ENCODE results near the gene ADAMTS12.

GRCh38 chr5:33894566-33894965 lies 2.8 kb upstream of the ADAMTS12 start:
- TF ChIP-seq CTCF (conservative IDR thresholded peaks at IDR 0.05; ENCODE audit: low read depth, low read length) (no peak), EZH2phosphoT487 (IDR thresholded peaks at IDR 0.05; ENCODE audit: borderline replicate concordance, low read length) (no peak)
